ENCODE measurements around the gene KIZ. TPM values are rescaled to one million over a fixed set of nuclear protein-coding genes. Genes with fewer than 3 reads are reported as not detected.

The KIZ gene
- total RNA-seq, 1 experiment from 2014 or later = 43.6 TPM

GRCh38 chr20:21157006-21157405 lies 31.1 kb downstream of the KIZ start (continued):
- no peak for TF ChIP-seq STAT6 (CRISPR knock-in tag; conservative IDR thresholded peaks at IDR 0.05; ENCODE audit: low read depth)
- TF ChIP-seq SOX15 (CRISPR knock-in tag; IDR thresholded peaks at IDR 0.05) = no peak
- TF ChIP-seq E2F5 (CRISPR knock-in tag; IDR thresholded peaks at IDR 0.05) = no peak
- TF ChIP-seq NR1H2 (CRISPR knock-in tag; IDR thresholded peaks at IDR 0.05) = no peak
- no peak for TF ChIP-seq ATF1 (CRISPR knock-in tag; IDR thresholded peaks at IDR 0.05)
- no peak for TF ChIP-seq ETV6 (CRISPR knock-in tag; IDR thresholded peaks at IDR 0.05)
- TF ChIP-seq ZBTB43 (CRISPR knock-in tag; IDR thresholded peaks at IDR 0.05) = no peak
- no peak for TF ChIP-seq NFYB (CRISPR knock-in tag; conservative IDR thresholded peaks at IDR 0.05; ENCODE audit: low read depth)
- no peak for TF ChIP-seq ESRRA (CRISPR knock-in tag; IDR thresholded peaks at IDR 0.05; ENCODE audit: borderline replicate concordance)
- TF ChIP-seq E2F1 (CRISPR knock-in tag; IDR thresholded peaks at IDR 0.05) = no peak
- TF ChIP-seq ZSCAN18 (CRISPR knock-in tag; IDR thresholded peaks at IDR 0.05) = no peak
- TF ChIP-seq MLX (CRISPR knock-in tag; IDR thresholded peaks at IDR 0.05) = no peak

- Mint-ChIP-seq H3K27me3 (ENCODE audit: low read depth) (no peaks in the 10 kb centered on the region), H3K9me3 (peaks cover 3% of the 10 kb centered on the region; the same call in 1 of the 2 replicates), H3K36me3 (peaks cover 39% of the 10 kb centered on the region), H3K4me1 (peaks cover 22% of the 10 kb centered on the region), H3K27ac (no peak overlapping the region), H3K4me3 (no peak overlapping the region)
- ChIA-PET CTCF (no interaction called here), POLR2A (no interaction called here)
- TF ChIP-seq HMGXB4 (CRISPR knock-in tag; IDR thresholded peaks at IDR 0.05) = no peak
- ATAC-seq (no peak), DNase-seq (ENCODE audit: low spot score) (no peak)
Measured at GRCh38 chr20:21159658-21160380, 33.9 kb downstream of the KIZ start.
